GM18517 (cell line): Measurements from ENCODE around the gene PATE4.

Source experiments
- ATAC-seq: cut with Tn5 transposase; IDR thresholded peaks from one replicate; pipeline ENCODE4 v1.9.1; 2021; ENCODE audit warnings: mild to moderate bottlenecking, moderate library complexity; ENCODE audit not compliant: unreplicated experiment

The PATE4 gene

DNA sequence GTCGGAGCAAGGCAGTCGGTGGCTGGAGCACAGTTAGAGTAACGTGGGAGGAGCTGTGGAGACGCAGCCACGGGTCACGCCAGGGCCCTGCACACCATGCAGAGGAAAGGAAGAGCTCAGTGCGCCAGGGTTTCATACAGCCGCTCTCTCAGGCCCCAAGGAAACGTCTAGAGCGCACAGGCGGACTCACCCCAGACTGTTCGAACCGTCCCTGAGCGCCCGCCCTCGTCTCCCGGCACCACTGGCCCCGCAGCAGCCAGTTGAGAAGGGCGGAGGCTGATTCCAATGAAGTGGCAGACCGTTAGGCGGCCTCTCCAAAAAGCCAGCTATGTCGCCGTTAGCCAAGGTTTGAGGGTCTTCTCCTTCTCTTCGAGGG, 53.9 kb downstream of the PATE4 start:
- peak; percentile 33 for ATAC-seq

DNA sequence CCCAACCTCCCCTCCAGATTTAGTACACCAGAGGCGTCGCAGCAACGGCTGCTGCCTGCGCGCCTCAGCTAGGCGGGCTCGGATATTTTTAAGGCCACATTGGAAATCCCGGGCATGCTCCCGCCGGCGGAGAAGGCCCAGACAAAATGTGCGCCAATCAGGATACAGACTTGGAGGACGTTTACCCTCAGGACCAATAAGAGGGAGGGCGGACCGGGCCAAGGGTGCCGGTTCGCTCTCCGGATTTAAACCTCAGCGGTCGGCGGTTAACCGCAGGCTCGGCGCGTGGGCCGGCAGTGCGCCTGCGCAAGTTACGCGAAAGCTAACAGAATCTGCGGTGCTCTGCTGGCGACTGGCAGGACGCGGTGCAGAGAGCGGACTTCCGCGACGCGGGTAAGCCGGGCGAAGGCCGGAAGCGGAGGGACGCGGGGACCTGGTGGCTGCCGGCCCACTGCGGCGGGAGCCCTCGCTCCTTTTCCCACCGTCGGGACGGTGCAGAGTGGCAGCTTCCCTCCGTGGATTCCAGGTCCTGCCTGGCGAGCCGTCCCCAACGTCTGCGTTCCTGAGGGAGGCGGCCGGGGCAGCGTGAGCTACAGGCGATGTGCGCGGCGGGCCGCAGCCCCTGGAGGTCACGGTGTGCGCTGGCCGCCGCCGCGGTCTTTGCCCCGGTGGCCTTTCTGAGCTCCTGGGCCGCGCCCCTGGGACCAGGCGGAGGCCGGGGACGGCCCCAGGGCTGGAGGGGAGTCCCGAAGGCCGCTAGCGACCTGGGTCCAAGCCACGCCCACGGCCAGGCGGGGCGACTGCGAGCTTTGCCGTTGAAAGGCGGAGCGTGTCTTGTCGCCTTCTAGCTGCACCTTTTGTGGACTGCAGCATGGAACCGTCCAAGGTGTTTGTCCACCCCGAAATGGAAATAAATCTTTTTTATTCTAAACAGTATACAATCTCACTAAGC, 54.5 kb downstream of the PATE4 start, which contains the start of gene HYLS1:
TSS of gene HYLS1 (plus strand) at position 296 of the 952 bp plus-strand sequence. CDS start 11,701 bp downstream, outside the sequence.
- ATAC-seq, result peak; percentile 88
